ENCODE results near the gene NFIB. TPM values are rescaled to one million over a fixed set of nuclear protein-coding genes. Genes with fewer than 3 reads are reported as not detected.
A peak's percentile ranks its signal among the peaks of the same experiment; 100 is the strongest.

Gene NFIB
- total and polyA plus RNA-seq, 2 experiments from 2014 or later, result 5.7 to 13.9 TPM

- TF ChIP-seq CTCF (IDR thresholded peaks at IDR 0.05; ENCODE audit: low read depth, low read length), result no peak
- no peak for DNase-seq (ENCODE audit: low read depth in 1 of 2, low spot score in 1 of 2)
- Histone ChIP-seq H3K27ac (no peak overlapping the region), H3K4me3 (no peak overlapping the region), H3K36me3 (no peaks in the 10 kb centered on the region), H3K9me3 (ENCODE audit: low read depth) (no peaks in the 10 kb centered on the region), H3K4me1 (ENCODE audit: low read depth) (no peaks in the 10 kb centered on the region), H3K27me3 (no peaks in the 10 kb centered on the region)
These were observed 177.1 kb downstream of the NFIB start for GRCh38 chr9:14136646-14137370.

GRCh38 chr9:14136047-14136635, 177.8 kb downstream of the NFIB start:
- H3K9me3 ChIP-seq (ENCODE audit: low read depth), result no peaks in the 10 kb centered on the region
- TF ChIP-seq CTCF (IDR thresholded peaks at IDR 0.05; ENCODE audit: low read depth, low read length), result no peak
- no peak overlapping the region for H3K4me3 ChIP-seq
- no peaks in the 10 kb centered on the region for H3K27me3 ChIP-seq
- no peaks in the 10 kb centered on the region for H3K4me1 ChIP-seq (ENCODE audit: low read depth)
- no peak for DNase-seq (ENCODE audit: low read depth in 1 of 2, low spot score in 1 of 2)
- no peaks in the 10 kb centered on the region for H3K36me3 ChIP-seq
- H3K27ac ChIP-seq, result no peak overlapping the region

- Histone ChIP-seq H3K36me3 (no peaks in the 10 kb centered on the region), H3K27ac (no peak overlapping the region), H3K9me3 (ENCODE audit: low read depth) (no peaks in the 10 kb centered on the region), H3K27me3 (no peaks in the 10 kb centered on the region), H3K4me1 (ENCODE audit: low read depth) (no peaks in the 10 kb centered on the region), H3K4me3 (no peak overlapping the region)
- TF ChIP-seq CTCF (IDR thresholded peaks at IDR 0.05; ENCODE audit: low read depth, low read length), result no peak
- DNase-seq (ENCODE audit: low read depth in 1 of 2, low spot score in 1 of 2), result no peak
These were observed 178.5 kb downstream of the NFIB start for GRCh38 chr9:14135421-14135820.

GRCh38 chr9:14133394-14133793, 180.5 kb downstream of the NFIB start:
- Histone ChIP-seq H3K4me3 (no peak overlapping the region), H3K36me3 (no peaks in the 10 kb centered on the region), H3K9me3 (ENCODE audit: low read depth) (no peaks in the 10 kb centered on the region), H3K27ac (no peak overlapping the region), H3K4me1 (ENCODE audit: low read depth) (no peaks in the 10 kb centered on the region), H3K27me3 (no peaks in the 10 kb centered on the region)
- TF ChIP-seq CTCF (IDR thresholded peaks at IDR 0.05; ENCODE audit: low read depth, low read length), result no peak
- DNase-seq (ENCODE audit: low read depth in 1 of 2, low spot score in 1 of 2), result peak in 1 of 2 donors; percentile 52

GRCh38 chr9:14132775-14133174, 181.2 kb downstream of the NFIB start:
- H3K4me3 ChIP-seq, result no peak overlapping the region
- no peak for TF ChIP-seq CTCF (IDR thresholded peaks at IDR 0.05; ENCODE audit: low read depth, low read length)
- no peaks in the 10 kb centered on the region for H3K27me3 ChIP-seq
- DNase-seq (ENCODE audit: low read depth in 1 of 2, low spot score in 1 of 2), result peak in 1 of 2 donors; percentile 11
- H3K4me1 ChIP-seq (ENCODE audit: low read depth), result no peaks in the 10 kb centered on the region
- no peaks in the 10 kb centered on the region for H3K36me3 ChIP-seq
- no peaks in the 10 kb centered on the region for H3K9me3 ChIP-seq (ENCODE audit: low read depth)
- no peak overlapping the region for H3K27ac ChIP-seq

Data from cardiac muscle cell (in vitro differentiated cells and primary cell).